ENCODE results near the gene TSTD2. TPM values are rescaled to one million over a fixed set of nuclear protein-coding genes. Genes with fewer than 3 reads are reported as not detected.
"Not testable (repeated sequence)": the region's sequence is repeated elsewhere in the genome, so short reads cannot be mapped to it uniquely, and the experiment has no call there.

The TSTD2 gene
- total RNA-seq, 2 experiments from 2014 or later: 12.7 to 15.0 TPM

GRCh38 chr9:97591535-97591934 lies 41.6 kb downstream of the TSTD2 start:
- intact Hi-C loops (cut with DNase I, micrococcal nuclease): no loop called here
- no peak for DNase-seq
- no peak overlapping the region for H3K27ac Mint-ChIP-seq
- ATAC-seq: no peak
- no peak overlapping the region for H3K4me3 Mint-ChIP-seq
- POLR2A ChIA-PET: no interaction called here
- no peaks in the 10 kb centered on the region for H3K4me1 Mint-ChIP-seq
- peaks cover 7% of the 10 kb centered on the region for H3K9me3 Mint-ChIP-seq (ENCODE audit: low read depth)
- CTCF ChIA-PET: interaction anchor here (2.7 kb wide), 1 partner anchor 7 kb away, joined by 10 read pairs; no protein-coding TSS in a partner anchor
- no peaks in the 10 kb centered on the region for H3K36me3 Mint-ChIP-seq (ENCODE audit: low read depth)
- peaks cover 6% of the 10 kb centered on the region for H3K27me3 Mint-ChIP-seq

- ATAC-seq; DNase-seq; H3K27ac Mint-ChIP-seq; H3K4me1 Mint-ChIP-seq; H3K4me3 Mint-ChIP-seq; intact Hi-C loops (cut with DNase I, micrococcal nuclease); POLR2A ChIA-PET; H3K27me3 Mint-ChIP-seq; H3K9me3 Mint-ChIP-seq (ENCODE audit: low read depth); H3K36me3 Mint-ChIP-seq (ENCODE audit: low read depth): not testable (repeated sequence)
- CTCF ChIA-PET: interaction anchor here (1.2 kb wide), 1 partner anchor 118 kb away, joined by 3 read pairs; no protein-coding TSS in a partner anchor
These were observed 46.3 kb downstream of the TSTD2 start for GRCh38 chr9:97586909-97587308.

GRCh38 chr9:97584778-97585177 lies 48.4 kb downstream of the TSTD2 start:
- H3K4me3 Mint-ChIP-seq; H3K36me3 Mint-ChIP-seq (ENCODE audit: low read depth); POLR2A ChIA-PET; H3K27ac Mint-ChIP-seq; H3K9me3 Mint-ChIP-seq (ENCODE audit: low read depth); H3K27me3 Mint-ChIP-seq; intact Hi-C loops (cut with DNase I, micrococcal nuclease); CTCF ChIA-PET; H3K4me1 Mint-ChIP-seq; ATAC-seq; DNase-seq: not testable (repeated sequence)

- H3K27ac Mint-ChIP-seq, POLR2A ChIA-PET: not testable (repeated sequence)
These were observed 51.6 kb downstream of the TSTD2 start for GRCh38 chr9:97581590-97581989.

GRCh38 chr9:97579914-97580313 lies 53.3 kb downstream of the TSTD2 start:
- no peaks in the 10 kb centered on the region for H3K9me3 Mint-ChIP-seq (ENCODE audit: low read depth)
- H3K36me3 Mint-ChIP-seq (ENCODE audit: low read depth): peaks cover 5% of the 10 kb centered on the region
- no peaks in the 10 kb centered on the region for H3K27me3 Mint-ChIP-seq
- ATAC-seq (no peak), DNase-seq (no peak)
- intact Hi-C loops (cut with DNase I, micrococcal nuclease): no loop called here
- ChIA-PET POLR2A (no interaction called here), CTCF (interaction anchor here (0.6 kb wide), 1 partner anchor 181 kb away, joined by 4 read pairs; no protein-coding TSS in a partner anchor)
- no peak overlapping the region for H3K4me3 Mint-ChIP-seq
- no peak overlapping the region for H3K27ac Mint-ChIP-seq
- peaks cover 13% of the 10 kb centered on the region for H3K4me1 Mint-ChIP-seq

More at GRCh38 chr9:97581590-97581989, 51.6 kb downstream of the TSTD2 start:
- H3K36me3 Mint-ChIP-seq (ENCODE audit: low read depth); DNase-seq; intact Hi-C loops (cut with DNase I, micrococcal nuclease); H3K4me1 Mint-ChIP-seq; ATAC-seq; H3K27me3 Mint-ChIP-seq; H3K4me3 Mint-ChIP-seq; H3K9me3 Mint-ChIP-seq (ENCODE audit: low read depth); CTCF ChIA-PET: not testable (repeated sequence)

- Mint-ChIP-seq H3K36me3 (ENCODE audit: low read depth) (peaks cover 5% of the 10 kb centered on the region), H3K9me3 (ENCODE audit: low read depth) (no peaks in the 10 kb centered on the region), H3K4me1 (peaks cover 17% of the 10 kb centered on the region), H3K27ac (no peak overlapping the region), H3K4me3 (no peak overlapping the region), H3K27me3 (no peaks in the 10 kb centered on the region)
- intact Hi-C loops (cut with DNase I, micrococcal nuclease): no loop called here
- ChIA-PET CTCF (interaction anchor here (0.6 to 1.0 kb wide), 3 partner anchors 10 to 20 kb away, joined by 3 to 8 read pairs (median 3); no protein-coding TSS in a partner anchor), POLR2A (no interaction called here)
- DNase-seq (no peak), ATAC-seq (no peak)
These were observed 54.3 kb downstream of the TSTD2 start for GRCh38 chr9:97578846-97579245.

GRCh38 chr9:97577051-97577450 lies 56.1 kb downstream of the TSTD2 start:
- ATAC-seq: no peak
- intact Hi-C loops (cut with DNase I, micrococcal nuclease): no loop called here
- POLR2A ChIA-PET: no interaction called here
- Mint-ChIP-seq H3K27ac (no peak overlapping the region), H3K9me3 (ENCODE audit: low read depth) (no peaks in the 10 kb centered on the region), H3K4me3 (no peak overlapping the region), H3K27me3 (no peaks in the 10 kb centered on the region), H3K4me1 (peaks cover 21% of the 10 kb centered on the region), H3K36me3 (ENCODE audit: low read depth) (peaks cover 5% of the 10 kb centered on the region)
- DNase-seq: no peak
- CTCF ChIA-PET: no interaction called here

GRCh38 chr9:97575673-97576200 lies 57.4 kb downstream of the TSTD2 start:
- CTCF ChIA-PET: interaction anchor here (0.6 to 1.5 kb wide), 4 partner anchors 23 to 719 kb away, joined by 3 to 7 read pairs (median 3); no protein-coding TSS in a partner anchor
- DNase-seq: no peak
- peak; percentile 59 for ATAC-seq
- Mint-ChIP-seq H3K4me3 (peak overlapping the region; percentile 81), H3K4me1 (peaks cover 21% of the 10 kb centered on the region), H3K27ac (no peak overlapping the region), H3K36me3 (ENCODE audit: low read depth) (peaks cover 5% of the 10 kb centered on the region), H3K27me3 (no peaks in the 10 kb centered on the region), H3K9me3 (ENCODE audit: low read depth) (no peaks in the 10 kb centered on the region)
- POLR2A ChIA-PET: interaction anchor here (1.7 kb wide), 1 partner anchor 57 kb away, joined by 8 read pairs; the partner anchor contains the start of genes NCBP1 and TSTD2
- intact Hi-C loops (cut with DNase I, micrococcal nuclease): loop anchor here in 1 of 2 experiments (2.0 kb wide), 1 partner anchor 163 kb away; the partner anchor contains the start of gene TDRD7

GRCh38 chr9:97574921-97575672 lies 58.1 kb downstream of the TSTD2 start:
- not testable (repeated sequence) for H3K36me3 Mint-ChIP-seq (ENCODE audit: low read depth); H3K9me3 Mint-ChIP-seq (ENCODE audit: low read depth); H3K27me3 Mint-ChIP-seq
- ChIA-PET CTCF (interaction anchor here (1.2 to 1.5 kb wide), 3 partner anchors 23 to 40 kb away, joined by 3 to 7 read pairs (median 3); no protein-coding TSS in a partner anchor), POLR2A (interaction anchor here (1.7 kb wide), 1 partner anchor 58 kb away, joined by 8 read pairs; the partner anchor contains the start of genes NCBP1 and TSTD2)
- ATAC-seq (peak; percentile 70), DNase-seq (peak; percentile 58)
- intact Hi-C loops (cut with DNase I, micrococcal nuclease): loop anchor here in 1 of 2 experiments (2.0 kb wide), 1 partner anchor 162 kb away; the partner anchor contains the start of gene TDRD7
- H3K27ac Mint-ChIP-seq: peak overlapping the region; percentile 88
- peak overlapping the region; percentile 81 for H3K4me3 Mint-ChIP-seq
- H3K4me1 Mint-ChIP-seq: peaks cover 21% of the 10 kb centered on the region

GRCh38 chr9:97574101-97574571 lies 59.0 kb downstream of the TSTD2 start:
- peaks cover 21% of the 10 kb centered on the region for H3K4me1 Mint-ChIP-seq
- ChIA-PET CTCF (interaction anchor here (1.3 to 1.5 kb wide), 2 partner anchors 24 to 41 kb away, joined by 3 read pairs; no protein-coding TSS in a partner anchor), POLR2A (interaction anchor here (1.7 kb wide), 1 partner anchor 59 kb away, joined by 8 read pairs; the partner anchor contains the start of genes NCBP1 and TSTD2)
- not testable (repeated sequence) for H3K36me3 Mint-ChIP-seq (ENCODE audit: low read depth); H3K27ac Mint-ChIP-seq; DNase-seq; H3K9me3 Mint-ChIP-seq (ENCODE audit: low read depth); H3K27me3 Mint-ChIP-seq; H3K4me3 Mint-ChIP-seq; ATAC-seq
- intact Hi-C loops (cut with DNase I, micrococcal nuclease): loop anchor here in 1 of 2 experiments (2.0 kb wide), 1 partner anchor 161 kb away; the partner anchor contains the start of gene TDRD7

GRCh38 chr9:97573482-97574073 lies 59.6 kb downstream of the TSTD2 start:
- H3K4me1 Mint-ChIP-seq: peaks cover 21% of the 10 kb centered on the region
- no peak for DNase-seq
- peaks cover 3% of the 10 kb centered on the region for H3K36me3 Mint-ChIP-seq (ENCODE audit: low read depth)
- H3K4me3 Mint-ChIP-seq: no peak overlapping the region
- no peaks in the 10 kb centered on the region for H3K9me3 Mint-ChIP-seq (ENCODE audit: low read depth)
- CTCF ChIA-PET: interaction anchor here (1.0 to 1.3 kb wide), 3 partner anchors 25 to 105 kb away, joined by 3 to 4 read pairs (median 4); no protein-coding TSS in a partner anchor
- ATAC-seq: peak; percentile 12
- no peaks in the 10 kb centered on the region for H3K27me3 Mint-ChIP-seq
- POLR2A ChIA-PET: no interaction called here
- intact Hi-C loops (cut with DNase I, micrococcal nuclease): loop anchor here in 1 of 2 experiments (2.0 kb wide), 1 partner anchor 161 kb away; the partner anchor contains the start of gene TDRD7
- no peak overlapping the region for H3K27ac Mint-ChIP-seq

Data from activated CD4-positive, alpha-beta T cell treated with anti-CD3 and anti-CD28 coated beads for 36 hours (primary cell).